RWPE1 (cell line): ENCODE data around the gene LAMB4.

Experiments
- CTCF ChIA-PET: fragments of 350-600 bp; sonication (Branson Sonifier 250); formaldehyde crosslinking; extraction: SDS; loops from one replicate; lab custom pipeline; 2021; lab: Yijun Ruan, JAX
- POLR2A ChIA-PET: fragments of 400-600 bp; formaldehyde crosslinking; extraction: SDS; loops from one replicate; lab custom pipeline; 2020; ENCODE audit warnings: antibody characterized with exemption; ENCODE audit not compliant: low non-redundant PET; lab: Yijun Ruan, JAX
- DNase-seq: peaks from one replicate; pipeline ENCODE4 v3.0.0; 2012; ENCODE audit warnings: low spot score
- H3K27ac ChIP-seq: fragments of 450-650 bp; 2 replicates; pipeline ENCODE4 v1.5.1; 2017
- TF ChIP-seq, protein P1 (sequence below): fragments of 450-650 bp; conservative IDR thresholded peaks from 2 replicates; pipeline ENCODE4 v1.5.1; 2017; ENCODE audit warnings: low read depth, mild to moderate bottlenecking

Gene LAMB4, protein sequence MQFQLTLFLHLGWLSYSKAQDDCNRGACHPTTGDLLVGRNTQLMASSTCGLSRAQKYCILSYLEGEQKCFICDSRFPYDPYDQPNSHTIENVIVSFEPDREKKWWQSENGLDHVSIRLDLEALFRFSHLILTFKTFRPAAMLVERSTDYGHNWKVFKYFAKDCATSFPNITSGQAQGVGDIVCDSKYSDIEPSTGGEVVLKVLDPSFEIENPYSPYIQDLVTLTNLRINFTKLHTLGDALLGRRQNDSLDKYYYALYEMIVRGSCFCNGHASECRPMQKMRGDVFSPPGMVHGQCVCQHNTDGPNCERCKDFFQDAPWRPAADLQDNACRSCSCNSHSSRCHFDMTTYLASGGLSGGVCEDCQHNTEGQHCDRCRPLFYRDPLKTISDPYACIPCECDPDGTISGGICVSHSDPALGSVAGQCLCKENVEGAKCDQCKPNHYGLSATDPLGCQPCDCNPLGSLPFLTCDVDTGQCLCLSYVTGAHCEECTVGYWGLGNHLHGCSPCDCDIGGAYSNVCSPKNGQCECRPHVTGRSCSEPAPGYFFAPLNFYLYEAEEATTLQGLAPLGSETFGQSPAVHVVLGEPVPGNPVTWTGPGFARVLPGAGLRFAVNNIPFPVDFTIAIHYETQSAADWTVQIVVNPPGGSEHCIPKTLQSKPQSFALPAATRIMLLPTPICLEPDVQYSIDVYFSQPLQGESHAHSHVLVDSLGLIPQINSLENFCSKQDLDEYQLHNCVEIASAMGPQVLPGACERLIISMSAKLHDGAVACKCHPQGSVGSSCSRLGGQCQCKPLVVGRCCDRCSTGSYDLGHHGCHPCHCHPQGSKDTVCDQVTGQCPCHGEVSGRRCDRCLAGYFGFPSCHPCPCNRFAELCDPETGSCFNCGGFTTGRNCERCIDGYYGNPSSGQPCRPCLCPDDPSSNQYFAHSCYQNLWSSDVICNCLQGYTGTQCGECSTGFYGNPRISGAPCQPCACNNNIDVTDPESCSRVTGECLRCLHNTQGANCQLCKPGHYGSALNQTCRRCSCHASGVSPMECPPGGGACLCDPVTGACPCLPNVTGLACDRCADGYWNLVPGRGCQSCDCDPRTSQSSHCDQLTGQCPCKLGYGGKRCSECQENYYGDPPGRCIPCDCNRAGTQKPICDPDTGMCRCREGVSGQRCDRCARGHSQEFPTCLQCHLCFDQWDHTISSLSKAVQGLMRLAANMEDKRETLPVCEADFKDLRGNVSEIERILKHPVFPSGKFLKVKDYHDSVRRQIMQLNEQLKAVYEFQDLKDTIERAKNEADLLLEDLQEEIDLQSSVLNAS (N-terminal part only)

DNA sequence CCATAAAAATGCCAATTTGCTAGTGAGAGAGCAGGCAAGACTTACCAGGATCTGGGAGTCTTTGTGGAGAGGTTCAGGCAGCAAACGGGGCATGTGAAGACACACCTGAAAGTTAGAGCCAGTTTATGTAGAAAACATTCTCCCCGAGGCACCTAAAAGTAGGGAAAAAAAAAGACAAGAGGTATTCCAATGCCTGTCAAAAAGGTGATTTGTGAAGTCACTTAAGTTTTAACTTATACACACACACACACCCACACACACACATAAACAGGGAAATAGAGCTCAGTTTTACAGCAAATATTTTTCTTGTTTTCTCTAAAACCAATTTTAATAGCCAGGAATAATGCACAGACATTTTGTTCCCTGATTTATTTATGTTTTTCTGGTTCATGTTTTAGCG, at the start of gene LAMB4:
TSS of gene LAMB4 (minus strand) at position 101 of the 400 bp plus-strand sequence. CDS start 7,197 bp downstream, outside the sequence.
- TF ChIP-seq, protein P1, sequence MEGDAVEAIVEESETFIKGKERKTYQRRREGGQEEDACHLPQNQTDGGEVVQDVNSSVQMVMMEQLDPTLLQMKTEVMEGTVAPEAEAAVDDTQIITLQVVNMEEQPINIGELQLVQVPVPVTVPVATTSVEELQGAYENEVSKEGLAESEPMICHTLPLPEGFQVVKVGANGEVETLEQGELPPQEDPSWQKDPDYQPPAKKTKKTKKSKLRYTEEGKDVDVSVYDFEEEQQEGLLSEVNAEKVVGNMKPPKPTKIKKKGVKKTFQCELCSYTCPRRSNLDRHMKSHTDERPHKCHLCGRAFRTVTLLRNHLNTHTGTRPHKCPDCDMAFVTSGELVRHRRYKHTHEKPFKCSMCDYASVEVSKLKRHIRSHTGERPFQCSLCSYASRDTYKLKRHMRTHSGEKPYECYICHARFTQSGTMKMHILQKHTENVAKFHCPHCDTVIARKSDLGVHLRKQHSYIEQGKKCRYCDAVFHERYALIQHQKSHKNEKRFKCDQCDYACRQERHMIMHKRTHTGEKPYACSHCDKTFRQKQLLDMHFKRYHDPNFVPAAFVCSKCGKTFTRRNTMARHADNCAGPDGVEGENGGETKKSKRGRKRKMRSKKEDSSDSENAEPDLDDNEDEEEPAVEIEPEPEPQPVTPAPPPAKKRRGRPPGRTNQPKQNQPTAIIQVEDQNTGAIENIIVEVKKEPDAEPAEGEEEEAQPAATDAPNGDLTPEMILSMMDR, result no peak
- POLR2A ChIA-PET, result no interaction called here
- H3K27ac ChIP-seq, result no peak within 1 kb of the TSS
- no peak for DNase-seq
- CTCF ChIA-PET, result interaction anchor here (0.6 to 0.8 kb wide), 2 partner anchors 17 to 107 kb away, joined by 3 to 5 read pairs; no protein-coding TSS in a partner anchor

DNA sequence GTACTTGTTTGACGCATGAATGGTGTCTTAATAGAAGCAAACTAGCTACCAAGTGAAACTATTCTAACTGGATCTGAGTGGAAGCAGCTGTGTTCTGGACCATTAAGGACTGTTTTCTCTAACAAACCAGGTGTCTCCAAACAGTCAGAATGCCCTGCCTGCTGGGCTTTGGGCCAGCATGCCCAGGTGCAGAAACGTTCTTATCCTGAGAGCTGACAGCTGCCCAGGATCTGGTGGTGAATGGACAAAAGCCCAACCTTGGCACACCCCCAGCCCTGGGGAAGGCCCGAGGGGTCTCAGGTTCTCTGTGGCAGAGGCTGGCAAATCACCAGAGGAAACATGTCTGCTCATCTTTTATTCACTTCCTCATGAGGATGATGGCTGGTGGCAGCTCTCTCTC, 48.2 kb upstream of the LAMB4 start:
- DNase-seq, result no peak
- CTCF ChIA-PET, result no interaction called here
- POLR2A ChIA-PET, result no interaction called here
- no peak overlapping the region for H3K27ac ChIP-seq
- TF ChIP-seq, protein P1, result no peak

DNA sequence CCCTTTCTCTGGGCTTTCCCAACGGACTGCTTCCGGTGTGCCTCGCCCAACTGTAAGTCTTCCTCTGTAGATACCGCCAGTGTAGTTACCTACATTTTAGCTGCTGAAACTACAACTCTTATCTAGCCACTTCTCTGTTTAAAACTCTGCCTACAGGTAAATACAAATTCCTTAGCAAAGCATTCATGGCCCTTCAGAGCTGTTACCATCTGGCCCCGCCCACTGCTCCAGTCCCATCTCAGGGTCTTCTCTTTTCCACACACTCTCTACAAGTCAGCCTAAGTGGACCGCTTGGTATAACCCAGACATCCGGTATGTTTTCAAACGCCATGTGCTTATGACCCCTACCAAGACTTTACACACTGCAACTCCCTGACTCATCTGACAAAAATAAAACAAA, 41.0 kb upstream of the LAMB4 start:
- DNase-seq, result no peak
- CTCF ChIA-PET, result interaction anchor here (0.6 kb wide), 1 partner anchor 422 kb away, joined by 4 read pairs; no protein-coding TSS in a partner anchor
- POLR2A ChIA-PET, result no interaction called here
- TF ChIP-seq, protein P1, result no peak
- H3K27ac ChIP-seq, result no peak overlapping the region

DNA sequence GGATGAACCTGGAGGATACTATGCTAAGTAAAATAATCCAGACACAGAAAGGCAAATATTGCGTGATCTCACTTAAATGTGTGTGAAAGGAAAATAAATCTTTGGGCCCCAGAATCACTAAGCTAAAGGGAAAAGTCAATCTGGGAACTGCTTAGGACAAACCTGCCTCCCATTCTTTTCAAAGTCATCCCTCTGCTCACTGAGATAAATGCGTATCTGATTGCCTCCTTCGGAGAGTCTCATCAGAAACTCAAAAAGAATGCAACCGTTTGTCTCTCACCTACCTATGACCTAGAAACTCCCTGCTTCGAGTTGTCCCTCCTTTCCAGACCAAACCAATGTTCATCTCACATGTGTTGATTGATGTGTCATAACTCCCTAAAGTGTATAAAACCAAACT, 40.1 kb upstream of the LAMB4 start:
- H3K27ac ChIP-seq, result no peak overlapping the region
- DNase-seq, result no peak
- CTCF ChIA-PET, result no interaction called here
- TF ChIP-seq, protein P1, result no peak
- POLR2A ChIA-PET, result no interaction called here

DNA sequence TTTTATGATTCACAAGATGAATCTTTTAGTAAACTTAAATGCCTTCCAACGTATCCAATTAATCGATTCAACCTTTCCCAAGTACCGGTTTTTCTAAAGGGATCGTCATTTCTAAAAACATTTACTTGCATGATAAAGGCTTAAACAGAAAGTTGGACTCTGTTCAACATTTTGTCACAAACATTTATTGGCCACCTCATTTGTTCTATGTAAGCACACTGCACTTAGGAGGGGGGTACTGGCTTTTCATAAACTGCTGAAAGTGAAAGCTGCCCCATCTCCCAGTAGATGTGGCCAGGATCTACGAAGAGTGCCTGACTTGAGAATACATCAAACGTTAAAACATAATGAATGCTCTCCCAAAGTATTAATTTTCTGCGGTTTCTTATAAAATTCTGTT, 37.3 kb upstream of the LAMB4 start:
- H3K27ac ChIP-seq, result no peak overlapping the region
- no peak for DNase-seq
- ChIA-PET POLR2A (no interaction called here), CTCF (interaction anchor here (1.1 kb wide), 1 partner anchor 10 kb away, joined by 3 read pairs; no protein-coding TSS in a partner anchor)
- TF ChIP-seq, protein P1, result no peak
